Measurements from ENCODE around the gene ALG10B. TPM values are rescaled to one million over a fixed set of nuclear protein-coding genes. Genes with fewer than 3 reads are reported as not detected.

Gene ALG10B
- total RNA-seq = 1.9 and 2.8 TPM in 2 replicates

GRCh38 chr12:38316391-38317129 lies at the start of gene ALG10B:
Gene ALG10B, plus strand, starts transcription at chr12:38316774. Its CDS starts 120 bp downstream, at chr12:38316894.

Measured in tracheal epithelial cell (primary cell).